DOHH2 (cell line): Measurements from ENCODE around the gene ZRANB3.
"Not testable (repeated sequence)": the region's sequence is repeated elsewhere in the genome, so short reads cannot be mapped to it uniquely, and the experiment has no call there.

ENCODE experiments used
- H3F3A ChIP-seq: fragments of 200-600 bp; sonication (generic), shearing (Covaris generic); 2 replicates; pipeline ENCODE4 v1.6.0; 2016; ENCODE audit warnings: antibody characterized with exemption, mild to moderate bottlenecking; ENCODE audit not compliant: control insufficient read depth, insufficient read depth
- H3K27ac ChIP-seq: fragments of 200-600 bp; sonication (generic); 2 replicates; pipeline ENCODE4 v1.5.1; 2014; ENCODE audit warnings: low read depth, mild to moderate bottlenecking, low read length, moderate library complexity
- H3K27me3 ChIP-seq: fragments of 200-600 bp; sonication (generic); 2 replicates; pipeline ENCODE4 v1.6.1; 2014; ENCODE audit warnings: mild to moderate bottlenecking, low read length, mixed read lengths; ENCODE audit not compliant: control insufficient read depth
- H3K36me3 ChIP-seq: fragments of 200-600 bp; sonication (generic); 2 replicates; pipeline ENCODE4 v1.6.1; 2014; ENCODE audit warnings: mild to moderate bottlenecking, low read length, moderate library complexity, mixed read lengths; ENCODE audit not compliant: control insufficient read depth
- H3K4me1 ChIP-seq: fragments of 200-600 bp; sonication (generic); 2 replicates; pipeline ENCODE4 v1.6.1; 2014; ENCODE audit warnings: mild to moderate bottlenecking, low read length, mixed read lengths; ENCODE audit not compliant: control insufficient read depth
- H3K4me2 ChIP-seq: fragments of 200-600 bp; sonication (generic); 2 replicates; pipeline ENCODE4 v1.6.0; 2014; ENCODE audit warnings: mild to moderate bottlenecking, low read length, moderate library complexity
- H3K4me3 ChIP-seq: fragments of 200-600 bp; sonication (generic); 2 replicates; pipeline ENCODE4 v1.5.1; 2014; ENCODE audit warnings: mild to moderate bottlenecking, low read length, mixed read lengths
- H3K79me2 ChIP-seq: fragments of 200-600 bp; sonication (generic); 2 replicates; pipeline ENCODE4 v1.6.1; 2014; ENCODE audit warnings: mild to moderate bottlenecking, low read length, mixed read lengths; ENCODE audit not compliant: control insufficient read depth
- H3K9me2 ChIP-seq: fragments of 200-600 bp; sonication (generic); replicated peaks from 2 replicates; pipeline ENCODE4 v1.6.1; 2014; ENCODE audit warnings: mild to moderate bottlenecking, low read length, mixed read lengths; ENCODE audit not compliant: control insufficient read depth
- H3K9me3 ChIP-seq: fragments of 200-600 bp; sonication (generic); 2 replicates; pipeline ENCODE4 v1.6.1; 2014; ENCODE audit warnings: antibody characterized with exemption, low read length, mixed read lengths; ENCODE audit not compliant: control insufficient read depth, insufficient read depth
- H4K20me1 ChIP-seq: fragments of 200-600 bp; sonication (generic); 2 replicates; pipeline ENCODE4 v1.6.0; 2014; ENCODE audit warnings: low read depth, mild to moderate bottlenecking, antibody characterized with exemption, low read length, moderate library complexity; ENCODE audit not compliant: control insufficient read depth, insufficient read depth
- EZH2phosphoT487 ChIP-seq: fragments of 200-600 bp; sonication (generic); IDR thresholded peaks from 2 replicates; pipeline ENCODE4 v1.6.1; 2017; ENCODE audit warnings: borderline replicate concordance, mild to moderate bottlenecking, antibody characterized with exemption, low read length, moderate library complexity, mixed read lengths
- TF ChIP-seq, protein P1 (sequence below): fragments of 200-600 bp; sonication (generic); IDR thresholded peaks from one replicate; pipeline ENCODE4 v1.5.1; 2014; ENCODE audit warnings: antibody characterized with exemption, mild to moderate bottlenecking, low read depth, low read length; ENCODE audit not compliant: poor library complexity, severe bottlenecking

The ZRANB3 gene

DNA sequence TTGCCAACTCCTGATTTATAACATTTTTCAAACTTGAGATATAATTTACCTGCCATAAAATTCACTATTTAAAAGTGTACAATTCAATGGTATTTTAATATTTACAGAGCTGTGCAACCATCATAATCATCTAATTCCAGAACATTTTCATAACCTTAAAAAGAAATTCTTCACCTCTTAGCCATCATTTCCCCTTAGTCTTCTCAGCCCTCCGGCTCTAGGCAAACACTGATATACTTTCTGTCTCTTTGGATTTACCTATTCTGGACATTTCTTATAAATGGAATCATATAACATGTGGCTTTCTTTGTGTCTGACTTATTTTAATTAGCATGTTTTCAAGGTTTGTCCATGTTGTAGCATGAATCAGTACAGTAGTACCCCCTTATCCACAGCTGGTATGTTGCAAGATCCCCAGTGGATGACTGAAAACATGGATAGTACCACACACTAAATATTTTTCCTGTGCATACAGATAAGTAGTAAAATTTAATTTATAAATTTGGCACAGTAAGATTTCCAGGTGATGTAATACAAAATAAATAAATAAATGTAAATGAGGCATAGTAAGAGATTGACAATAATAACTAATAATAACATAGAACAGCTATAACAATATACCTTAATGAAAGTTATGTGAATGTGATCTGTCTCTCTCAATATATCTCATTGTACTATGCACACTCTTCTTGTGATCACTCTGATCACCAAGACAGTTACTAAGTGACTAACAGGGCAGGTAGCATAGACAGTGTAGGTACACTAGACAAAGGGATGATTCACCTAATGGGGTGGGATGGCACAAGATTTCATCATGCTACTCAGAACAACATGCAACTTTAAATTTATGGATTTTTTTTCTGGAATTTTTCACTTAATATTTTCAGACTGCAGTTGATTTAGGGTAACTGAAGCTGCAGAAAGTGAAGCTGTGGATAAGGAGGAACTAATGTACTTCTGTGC lies 405.8 kb downstream of the ZRANB3 start:
- TF ChIP-seq EZH2phosphoT487: no peak
- TF ChIP-seq, protein P1, sequence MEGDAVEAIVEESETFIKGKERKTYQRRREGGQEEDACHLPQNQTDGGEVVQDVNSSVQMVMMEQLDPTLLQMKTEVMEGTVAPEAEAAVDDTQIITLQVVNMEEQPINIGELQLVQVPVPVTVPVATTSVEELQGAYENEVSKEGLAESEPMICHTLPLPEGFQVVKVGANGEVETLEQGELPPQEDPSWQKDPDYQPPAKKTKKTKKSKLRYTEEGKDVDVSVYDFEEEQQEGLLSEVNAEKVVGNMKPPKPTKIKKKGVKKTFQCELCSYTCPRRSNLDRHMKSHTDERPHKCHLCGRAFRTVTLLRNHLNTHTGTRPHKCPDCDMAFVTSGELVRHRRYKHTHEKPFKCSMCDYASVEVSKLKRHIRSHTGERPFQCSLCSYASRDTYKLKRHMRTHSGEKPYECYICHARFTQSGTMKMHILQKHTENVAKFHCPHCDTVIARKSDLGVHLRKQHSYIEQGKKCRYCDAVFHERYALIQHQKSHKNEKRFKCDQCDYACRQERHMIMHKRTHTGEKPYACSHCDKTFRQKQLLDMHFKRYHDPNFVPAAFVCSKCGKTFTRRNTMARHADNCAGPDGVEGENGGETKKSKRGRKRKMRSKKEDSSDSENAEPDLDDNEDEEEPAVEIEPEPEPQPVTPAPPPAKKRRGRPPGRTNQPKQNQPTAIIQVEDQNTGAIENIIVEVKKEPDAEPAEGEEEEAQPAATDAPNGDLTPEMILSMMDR: no peak
- no peaks in the 10 kb centered on the region for H3K9me3 ChIP-seq
- peaks cover 48% of the 10 kb centered on the region for H3K36me3 ChIP-seq
- H4K20me1 ChIP-seq: no peaks in the 10 kb centered on the region
- no peaks in the 10 kb centered on the region for H3K4me1 ChIP-seq
- H3K4me3 ChIP-seq: no peak overlapping the region
- H3K27me3 ChIP-seq: no peaks in the 10 kb centered on the region
- H3K9me2 ChIP-seq: no peaks in the 10 kb centered on the region
- H3K79me2 ChIP-seq: no peaks in the 10 kb centered on the region
- no peaks in the 10 kb centered on the region for H3F3A ChIP-seq
- no peak overlapping the region for H3K27ac ChIP-seq
- H3K4me2 ChIP-seq: no peak overlapping the region

DNA sequence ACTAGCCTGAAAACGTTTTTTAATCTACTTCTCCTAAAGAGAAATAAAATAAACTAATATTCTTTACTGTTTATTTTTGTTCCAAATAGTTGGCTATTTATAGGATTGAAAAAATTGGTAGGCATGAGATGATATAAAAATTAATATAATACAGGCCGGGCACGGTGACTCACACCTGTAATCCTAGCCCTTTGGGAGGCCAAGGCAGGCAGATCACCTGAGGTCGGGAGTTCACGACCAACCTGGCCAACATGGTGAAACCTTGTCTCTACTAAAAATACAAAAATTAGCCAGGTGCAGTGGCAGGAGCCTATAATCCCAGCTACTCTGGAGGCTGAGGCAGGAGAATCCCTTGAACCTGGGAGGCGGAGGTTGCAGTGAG lies 409.4 kb downstream of the ZRANB3 start:
- H3K4me2 ChIP-seq, H3K27ac ChIP-seq, H3K9me3 ChIP-seq, H3K27me3 ChIP-seq, H3F3A ChIP-seq, H3K4me3 ChIP-seq, H4K20me1 ChIP-seq, H3K79me2 ChIP-seq, H3K9me2 ChIP-seq, H3K4me1 ChIP-seq: not testable (repeated sequence)
- peaks cover 32% of the 10 kb centered on the region for H3K36me3 ChIP-seq

DNA sequence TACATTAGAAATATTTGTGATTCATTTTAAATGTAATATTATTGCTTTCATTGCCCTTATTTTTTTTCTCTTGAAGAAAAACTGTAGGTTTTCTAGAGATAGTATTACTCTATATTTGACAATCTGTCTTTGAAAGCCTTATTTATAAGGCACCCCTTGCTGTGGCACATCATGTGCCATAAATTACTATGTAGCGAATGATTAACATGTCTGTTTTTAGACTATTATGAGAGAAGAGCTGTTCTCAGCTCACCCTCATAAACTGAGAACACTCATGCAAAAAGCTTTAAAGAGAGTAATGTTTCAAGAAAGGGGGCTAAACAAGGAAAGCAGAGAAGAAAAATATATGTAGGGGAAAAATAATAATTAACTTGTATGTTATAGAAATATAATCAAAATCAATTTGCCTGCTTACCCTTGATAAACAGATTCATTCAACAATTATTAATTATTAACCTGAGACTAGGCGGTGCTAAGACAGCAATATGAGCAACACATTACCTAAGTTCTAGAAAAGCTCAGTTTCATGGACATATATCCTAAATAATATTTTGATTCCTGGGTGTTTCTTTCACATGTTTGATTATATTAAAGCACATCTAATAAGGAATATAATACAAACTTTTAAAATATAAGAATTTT lies 409.9 kb downstream of the ZRANB3 start:
- Histone ChIP-seq H3K27ac (no peak overlapping the region), H3K27me3 (no peaks in the 10 kb centered on the region), H3K4me3 (no peak overlapping the region), H3F3A (peaks cover 3% of the 10 kb centered on the region; the same call in 1 of the 2 replicates), H4K20me1 (no peaks in the 10 kb centered on the region), H3K9me3 (no peaks in the 10 kb centered on the region), H3K9me2 (no peaks in the 10 kb centered on the region), H3K4me2 (no peak overlapping the region), H3K36me3 (peaks cover 30% of the 10 kb centered on the region), H3K4me1 (no peaks in the 10 kb centered on the region), H3K79me2 (no peaks in the 10 kb centered on the region)
- TF ChIP-seq, protein P1: no peak
- TF ChIP-seq EZH2phosphoT487: no peak

DNA sequence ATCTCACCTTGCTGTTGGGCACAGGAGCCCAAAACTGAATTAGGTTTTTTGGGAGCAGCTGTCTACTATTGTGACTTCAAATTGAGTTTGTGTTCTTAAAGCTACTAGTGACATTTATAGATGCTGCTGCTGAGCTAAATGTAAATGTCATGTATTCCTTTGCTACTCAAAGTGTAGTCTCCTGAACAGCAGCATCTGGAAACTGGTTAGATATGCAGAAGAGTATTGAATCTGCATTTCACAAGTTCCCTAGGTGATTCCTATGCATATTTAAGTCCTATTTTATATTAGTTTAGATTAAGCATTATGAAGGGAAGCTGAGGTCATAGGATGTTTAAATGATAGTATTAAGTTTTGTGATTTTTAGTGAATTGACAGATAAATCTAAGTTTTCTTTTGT lies 411.4 kb downstream of the ZRANB3 start:
- Histone ChIP-seq H4K20me1 (no peaks in the 10 kb centered on the region), H3K79me2 (no peaks in the 10 kb centered on the region), H3K9me2 (no peaks in the 10 kb centered on the region), H3K4me1 (no peaks in the 10 kb centered on the region), H3K4me2 (no peak overlapping the region), H3K27ac (no peak overlapping the region), H3F3A (peaks cover 3% of the 10 kb centered on the region; the same call in 1 of the 2 replicates), H3K27me3 (no peaks in the 10 kb centered on the region), H3K9me3 (no peaks in the 10 kb centered on the region), H3K36me3 (peaks cover 29% of the 10 kb centered on the region), H3K4me3 (no peak overlapping the region)
- TF ChIP-seq EZH2phosphoT487: no peak
- TF ChIP-seq, protein P1: no peak
